PC-9 (cell line): ENCODE data around the gene KBTBD12. TPM values are rescaled to one million over a fixed set of nuclear protein-coding genes. Genes with fewer than 3 reads are reported as not detected.

Experiments
- BruUV-seq: library from RNA; stranded (reverse); fragments of 400-500 nt; replicated peaks from 2 replicates; lab custom pipeline; 2021; lab: Mats Ljungman, UMichigan
- CTCF ChIA-PET: fragments of 300-600 bp; sonication (Branson Sonifier 250); formaldehyde crosslinking; loops from one replicate; lab custom pipeline; 2022; ENCODE audit warnings: antibody characterized with exemption; lab: Charles Lee
- POLR2A ChIA-PET: fragments of 300-600 bp; sonication (Branson Sonifier 250); formaldehyde crosslinking; loops from one replicate; lab custom pipeline; 2022; ENCODE audit warnings: antibody characterized with exemption; ENCODE audit not compliant: unreplicated experiment; lab: Charles Lee
- DNase-seq, 2 experiments: peaks; one replicate each; pipeline versions ENCODE4 v3.0.0 to v3.0.0-alpha.2; 2015 to 2022; ENCODE audit warnings: mixed read lengths in 1 of 2
- H2AFZ ChIP-seq: fragments of 200-600 bp; sonication (generic); 2 replicates; pipeline ENCODE4 v1.8.1; 2017; ENCODE audit warnings: antibody characterized with exemption
- H3F3A ChIP-seq: fragments of 200-600 bp; sonication (generic); 2 replicates; pipeline ENCODE4 v1.8.1; 2017; ENCODE audit warnings: antibody characterized with exemption, mild to moderate bottlenecking, low read depth; ENCODE audit not compliant: insufficient read depth
- H3K27ac ChIP-seq: fragments of 200-600 bp; sonication (generic); 2 replicates; pipeline ENCODE4 v1.6.1; 2016; ENCODE audit warnings: mixed run types
- H3K27me3 ChIP-seq: fragments of 200-600 bp; sonication (generic); 2 replicates; pipeline ENCODE4 v1.6.1; 2016; ENCODE audit warnings: low read depth, mixed run types; ENCODE audit not compliant: insufficient read depth
- H3K36me3 ChIP-seq: fragments of 200-600 bp; sonication (generic); 2 replicates; pipeline ENCODE4 v1.6.1; 2016; ENCODE audit warnings: low read depth, mixed run types
- H3K4me1 ChIP-seq: fragments of 200-600 bp; sonication (generic); replicated peaks from 2 replicates; pipeline ENCODE4 v1.6.1; 2016; ENCODE audit warnings: mixed run types; ENCODE audit not compliant: insufficient read depth
- H3K4me2 ChIP-seq: fragments of 200-600 bp; sonication (generic); 2 replicates; pipeline ENCODE4 v1.6.1; 2017; ENCODE audit warnings: mixed run types
- H3K4me3 ChIP-seq: fragments of 200-600 bp; sonication (generic); 2 replicates; pipeline ENCODE4 v1.6.1; 2016; ENCODE audit warnings: mixed run types
- H3K79me2 ChIP-seq: fragments of 200-600 bp; sonication (generic); 2 replicates; pipeline ENCODE4 v1.6.1; 2017; ENCODE audit warnings: low read depth, mixed run types
- H3K9me2 ChIP-seq: fragments of 200-600 bp; sonication (generic); 2 replicates; pipeline ENCODE4 v1.8.1; 2017; ENCODE audit warnings: mild to moderate bottlenecking; ENCODE audit not compliant: insufficient read depth
- H3K9me3 ChIP-seq: fragments of 200-600 bp; sonication (generic); 2 replicates; pipeline ENCODE4 v1.8.1; 2016; ENCODE audit warnings: low read depth; ENCODE audit not compliant: insufficient read depth
- H4K20me1 ChIP-seq: fragments of 200-600 bp; sonication (generic); 2 replicates; pipeline ENCODE4 v1.8.1; 2017; ENCODE audit not compliant: insufficient read depth
- CTCF ChIP-seq: fragments of 200-600 bp; sonication (generic); conservative IDR thresholded peaks from 2 replicates; pipeline ENCODE4 v1.6.1; 2017; ENCODE audit warnings: mixed run types, antibody characterized with exemption, mild to moderate bottlenecking, moderate library complexity
- EZH2 ChIP-seq: fragments of 200-600 bp; sonication (generic); IDR thresholded peaks from 2 replicates; pipeline ENCODE4 v1.8.0; 2017; ENCODE audit warnings: antibody characterized with exemption, low read depth
- intact Hi-C: fragments of 100-400 bp; cut with micrococcal nuclease; formaldehyde crosslinking; loops from one replicate; pipeline ENCODE4 v1.10.0; 2022; ENCODE audit not compliant: unreplicated experiment
- total RNA-seq: library from RNA; stranded (reverse); gene quantifications from 2 replicates; pipeline ENCODE4 v1.2.3, GENCODE V29; 2021

Gene KBTBD12
- total RNA-seq, 1 experiment from 2014 or later: 1.1 TPM

GRCh38 chr3:127981097-127981496 is 66.1 kb downstream of the KBTBD12 start:
- POLR2A ChIA-PET: no interaction called here
- no peaks in the 10 kb centered on the region for H3K27me3 ChIP-seq
- no peaks in the 10 kb centered on the region for H3K9me2 ChIP-seq
- H4K20me1 ChIP-seq: no peaks in the 10 kb centered on the region
- BruUV-seq: no TSS peak
- intact Hi-C loops: no loop called here
- H3K79me2 ChIP-seq: no peaks in the 10 kb centered on the region
- CTCF ChIA-PET: no interaction called here
- H3K4me2 ChIP-seq: no peak overlapping the region
- no peaks in the 10 kb centered on the region for H3K9me3 ChIP-seq
- H3K27ac ChIP-seq: no peak overlapping the region
- no peaks in the 10 kb centered on the region for H3F3A ChIP-seq
- H2AFZ ChIP-seq: no peak overlapping the region
- H3K4me1 ChIP-seq: peaks cover 7% of the 10 kb centered on the region
- DNase-seq: no peak
- H3K36me3 ChIP-seq: no peaks in the 10 kb centered on the region
- no peak overlapping the region for H3K4me3 ChIP-seq
- TF ChIP-seq EZH2: no peak
- TF ChIP-seq CTCF: no peak

- DNase-seq: no peak
- intact Hi-C loops: no loop called here
- no peaks in the 10 kb centered on the region for H3K36me3 ChIP-seq
- H3K4me1 ChIP-seq: peaks cover 7% of the 10 kb centered on the region
- POLR2A ChIA-PET: no interaction called here
- H3K27ac ChIP-seq: no peak overlapping the region
- no peak overlapping the region for H2AFZ ChIP-seq
- TF ChIP-seq EZH2 (no peak), CTCF (no peak)
- no peaks in the 10 kb centered on the region for H3F3A ChIP-seq
- H3K9me3 ChIP-seq: no peaks in the 10 kb centered on the region
- no peaks in the 10 kb centered on the region for H3K27me3 ChIP-seq
- H3K9me2 ChIP-seq: no peaks in the 10 kb centered on the region
- no peaks in the 10 kb centered on the region for H3K79me2 ChIP-seq
- CTCF ChIA-PET: no interaction called here
- no peaks in the 10 kb centered on the region for H4K20me1 ChIP-seq
- BruUV-seq: no TSS peak
- H3K4me2 ChIP-seq: no peak overlapping the region
- no peak overlapping the region for H3K4me3 ChIP-seq
Observed at GRCh38 chr3:127982155-127982554, 67.1 kb downstream of the KBTBD12 start.

- Histone ChIP-seq H2AFZ (no peak overlapping the region), H3K9me3 (no peaks in the 10 kb centered on the region), H4K20me1 (no peaks in the 10 kb centered on the region), H3K4me2 (peak overlapping the region; percentile 41), H3F3A (peaks cover 17% of the 10 kb centered on the region), H3K79me2 (no peaks in the 10 kb centered on the region), H3K4me3 (no peak overlapping the region), H3K27ac (no peak overlapping the region), H3K4me1 (peaks cover 21% of the 10 kb centered on the region), H3K27me3 (no peaks in the 10 kb centered on the region), H3K36me3 (no peaks in the 10 kb centered on the region), H3K9me2 (no peaks in the 10 kb centered on the region)
- intact Hi-C loops: no loop called here
- ChIA-PET POLR2A (interaction anchor here (0.5 kb wide), 2 partner anchors 9 to 1494 kb away, joined by 3 read pairs; no protein-coding TSS in a partner anchor), CTCF (no interaction called here)
- TF ChIP-seq EZH2 (no peak), CTCF (no peak)
- BruUV-seq: no TSS peak
- peak; percentile 62 to 71 for DNase-seq
Observed at GRCh38 chr3:127984241-127984975, 69.4 kb downstream of the KBTBD12 start.
